ENCODE data around the gene BACH1. TPM values are rescaled to one million over a fixed set of nuclear protein-coding genes. Genes with fewer than 3 reads are reported as not detected.

BACH1 gene
- total and polyA plus RNA-seq, 4 donors: 9.2 to 106 (median 54.2) TPM

- no peaks in the 10 kb centered on the region for H3K9me3 ChIP-seq (ENCODE audit: control insufficient read depth in 4 of 4, insufficient read depth in 3 of 4, low read length in 3 of 4)
- no peak overlapping the region for H3K27ac ChIP-seq (ENCODE audit: low read depth in 1 of 2, low read length in 1 of 2)
- no peak overlapping the region for H3K9ac ChIP-seq (ENCODE audit: insufficient read depth in 1 of 2, low read length in 2 of 2)
- peaks cover 0 to 6% (median 2%) of the 10 kb centered on the region in 4 donors for H3K36me3 ChIP-seq (ENCODE audit: control insufficient read depth in 4 of 4, insufficient read depth in 4 of 4, low read length in 4 of 4)
- H3K27me3 ChIP-seq (ENCODE audit: control insufficient read depth in 3 of 3, insufficient read depth in 3 of 3, low read length in 2 of 3): no peaks in the 10 kb centered on the region
- DNase-seq (no peak), ATAC-seq (ENCODE audit: insufficient read depth, low FRiP score) (no peak)
- H3K4me1 ChIP-seq (ENCODE audit: control insufficient read depth in 5 of 5, insufficient read depth in 5 of 5, low read length in 5 of 5): peaks cover 4 to 34% (median 11%) of the 10 kb centered on the region in 5 donors
- no peak overlapping the region for H3K4me3 ChIP-seq
- WGBS, 2 donors: 48 to 57% methylated on average over 2 of the region's 2 CpGs
- no peak for TF ChIP-seq CTCF (IDR thresholded peaks at IDR 0.05; ENCODE audit: control extremely low read depth, extremely low read depth)
Observed at GRCh38 chr21:29315131-29315749, 16.5 kb downstream of the BACH1 start.

- H3K27me3 ChIP-seq (ENCODE audit: control insufficient read depth in 3 of 3, insufficient read depth in 3 of 3, low read length in 2 of 3): no peaks in the 10 kb centered on the region
- H3K27ac ChIP-seq (ENCODE audit: low read depth in 1 of 2, low read length in 1 of 2): no peak overlapping the region
- TF ChIP-seq CTCF (IDR thresholded peaks at IDR 0.05; ENCODE audit: control extremely low read depth, extremely low read depth): no peak
- no peaks in the 10 kb centered on the region for H3K9me3 ChIP-seq (ENCODE audit: control insufficient read depth in 4 of 4, insufficient read depth in 3 of 4, low read length in 3 of 4)
- peaks cover 4 to 30% (median 13%) of the 10 kb centered on the region in 5 donors for H3K4me1 ChIP-seq (ENCODE audit: control insufficient read depth in 5 of 5, insufficient read depth in 5 of 5, low read length in 5 of 5)
- no peak overlapping the region for H3K9ac ChIP-seq (ENCODE audit: insufficient read depth in 1 of 2, low read length in 2 of 2)
- DNase-seq (no peak), ATAC-seq (ENCODE audit: insufficient read depth, low FRiP score) (no peak)
- H3K36me3 ChIP-seq (ENCODE audit: control insufficient read depth in 4 of 4, insufficient read depth in 4 of 4, low read length in 4 of 4): peaks cover 0 to 4% (median 2%) of the 10 kb centered on the region in 4 donors
- no peak overlapping the region for H3K4me3 ChIP-seq
- 41 to 78% methylated on average over 3 of the region's 3 CpGs for WGBS, 2 donors
Observed at GRCh38 chr21:29316029-29316742, 17.5 kb downstream of the BACH1 start.

DNA sequence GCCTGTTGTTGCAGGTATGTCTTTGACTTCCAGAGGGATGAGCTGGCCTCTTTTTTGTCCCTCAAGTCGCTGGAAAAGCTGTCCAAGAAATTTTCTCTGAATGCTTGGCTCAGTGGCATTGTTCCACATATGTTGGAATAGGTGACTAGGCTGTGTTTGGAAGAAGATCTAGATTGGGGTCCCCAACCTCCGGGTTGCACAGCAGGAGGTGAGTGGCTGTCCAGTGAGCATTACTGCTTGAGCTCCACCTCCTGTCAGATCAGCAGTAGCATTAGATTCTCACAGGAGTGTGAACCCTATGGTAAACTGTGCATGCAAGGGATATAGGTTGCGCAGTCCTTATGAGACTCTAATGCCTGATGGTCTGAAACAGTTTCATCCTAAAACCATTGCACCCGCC is 18.1 kb downstream of the BACH1 start:
- Histone ChIP-seq H3K9ac (ENCODE audit: insufficient read depth in 1 of 2, low read length in 2 of 2) (no peak overlapping the region), H3K4me3 (no peak overlapping the region), H3K27me3 (ENCODE audit: control insufficient read depth in 3 of 3, insufficient read depth in 3 of 3, low read length in 2 of 3) (no peaks in the 10 kb centered on the region), H3K27ac (ENCODE audit: low read depth in 1 of 2, low read length in 1 of 2) (no peak overlapping the region), H3K4me1 (ENCODE audit: control insufficient read depth in 5 of 5, insufficient read depth in 5 of 5, low read length in 5 of 5) (peaks cover 4 to 30% (median 13%) of the 10 kb centered on the region in 5 donors), H3K36me3 (ENCODE audit: control insufficient read depth in 4 of 4, insufficient read depth in 4 of 4, low read length in 4 of 4) (peaks cover under 1 to 9% (median 3%) of the 10 kb centered on the region in 4 donors), H3K9me3 (ENCODE audit: control insufficient read depth in 4 of 4, insufficient read depth in 3 of 4, low read length in 3 of 4) (no peaks in the 10 kb centered on the region)
- ATAC-seq (ENCODE audit: insufficient read depth, low FRiP score): no peak
- DNase-seq: no peak
- no peak for TF ChIP-seq CTCF (IDR thresholded peaks at IDR 0.05; ENCODE audit: control extremely low read depth, extremely low read depth)
- WGBS, 2 donors: 86 to 93% methylated on average over 4 of the region's 4 CpGs
